Thoracic aorta (tissue), 2 donors: ENCODE results near the gene CHD1. TPM values are rescaled to one million over a fixed set of nuclear protein-coding genes. Genes with fewer than 3 reads are reported as not detected.

ENCODE experiments used
- ATAC-seq: fragments of 150-250 bp; one replicate; pipeline ENCODE4 v1.8.0; 2017; ENCODE audit warnings: low read depth; ENCODE audit not compliant: insufficient number of reproducible peaks, low FRiP score
- DNase-seq: peaks from one replicate; pipeline ENCODE4 v3.0.0-alpha.2; 2020; ENCODE audit warnings: low spot score
- H3K27ac ChIP-seq, 2 donors: fragments of 200-600 bp; sonication (generic); 1 replicate in 1 of 2; 2 replicates in 1 of 2; pipeline ENCODE4 v1.5.1; 2016; ENCODE audit warnings: mild to moderate bottlenecking in 2 of 2, moderate library complexity in 2 of 2
- H3K27me3 ChIP-seq: fragments of 200-600 bp; sonication (generic); replicated peaks from 2 replicates; pipeline ENCODE4 v1.6.0; 2016; ENCODE audit warnings: mild to moderate bottlenecking; ENCODE audit not compliant: insufficient read depth
- H3K36me3 ChIP-seq: fragments of 200-600 bp; sonication (generic); one replicate; pipeline ENCODE4 v1.5.1; 2016
- H3K4me1 ChIP-seq, 2 donors: fragments of 200-600 bp; sonication (generic); 1 replicate in 1 of 2; 2 replicates in 1 of 2; pipeline versions ENCODE4 v1.5.1 to v1.6.0; 2016; ENCODE audit warnings: low read depth in 2 of 2, mild to moderate bottlenecking in 1 of 2; ENCODE audit not compliant: control insufficient read depth in 1 of 2
- H3K4me3 ChIP-seq: fragments of 200-600 bp; sonication (generic); 2 replicates; pipeline ENCODE4 v1.5.1; 2016; ENCODE audit warnings: mild to moderate bottlenecking
- H3K9me3 ChIP-seq: fragments of 200-600 bp; sonication (generic); 2 replicates; pipeline ENCODE4 v1.5.1; 2016
- total RNA-seq, 2 donors: library from RNA; depleted of rRNA; stranded (reverse); fragments of >200 nt; gene quantifications; one replicate each; pipeline versions ENCODE4 v1.1.0 to v1.2.3, GENCODE V29; 2016
- TF ChIP-seq, protein P1 (sequence below): fragments of 200-600 bp; sonication (generic); IDR thresholded peaks from one replicate; pipeline ENCODE4 v1.5.1; 2019; ENCODE audit warnings: antibody characterized with exemption

CHD1 gene
- total RNA-seq, 2 donors from 2014 or later: 17.7 to 108 TPM

DNA sequence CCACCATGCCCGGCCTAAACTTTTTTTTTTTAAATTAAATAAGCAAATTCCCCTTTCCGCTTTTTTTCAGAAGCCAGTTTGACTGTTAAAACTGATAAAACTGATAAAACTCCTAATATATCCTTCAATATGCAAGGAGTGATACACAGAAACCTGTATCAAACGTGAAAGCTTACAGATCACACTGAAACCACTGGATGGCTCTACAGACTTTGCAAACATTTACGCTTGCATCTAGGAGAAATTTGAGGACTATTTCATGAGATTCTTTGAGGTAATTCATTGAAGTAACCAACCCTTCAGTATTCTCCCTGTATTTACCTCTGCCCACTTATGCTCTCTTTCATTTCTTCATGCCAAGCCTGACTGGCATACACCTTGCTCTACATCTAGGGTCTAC is 40.6 kb upstream of the CHD1 start:
- no peak for DNase-seq
- H3K4me1 ChIP-seq: no peaks in the 10 kb centered on the region
- ATAC-seq: no peak
- no peak overlapping the region for H3K4me3 ChIP-seq
- TF ChIP-seq, protein P1, sequence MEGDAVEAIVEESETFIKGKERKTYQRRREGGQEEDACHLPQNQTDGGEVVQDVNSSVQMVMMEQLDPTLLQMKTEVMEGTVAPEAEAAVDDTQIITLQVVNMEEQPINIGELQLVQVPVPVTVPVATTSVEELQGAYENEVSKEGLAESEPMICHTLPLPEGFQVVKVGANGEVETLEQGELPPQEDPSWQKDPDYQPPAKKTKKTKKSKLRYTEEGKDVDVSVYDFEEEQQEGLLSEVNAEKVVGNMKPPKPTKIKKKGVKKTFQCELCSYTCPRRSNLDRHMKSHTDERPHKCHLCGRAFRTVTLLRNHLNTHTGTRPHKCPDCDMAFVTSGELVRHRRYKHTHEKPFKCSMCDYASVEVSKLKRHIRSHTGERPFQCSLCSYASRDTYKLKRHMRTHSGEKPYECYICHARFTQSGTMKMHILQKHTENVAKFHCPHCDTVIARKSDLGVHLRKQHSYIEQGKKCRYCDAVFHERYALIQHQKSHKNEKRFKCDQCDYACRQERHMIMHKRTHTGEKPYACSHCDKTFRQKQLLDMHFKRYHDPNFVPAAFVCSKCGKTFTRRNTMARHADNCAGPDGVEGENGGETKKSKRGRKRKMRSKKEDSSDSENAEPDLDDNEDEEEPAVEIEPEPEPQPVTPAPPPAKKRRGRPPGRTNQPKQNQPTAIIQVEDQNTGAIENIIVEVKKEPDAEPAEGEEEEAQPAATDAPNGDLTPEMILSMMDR: no peak
- H3K9me3 ChIP-seq: no peaks in the 10 kb centered on the region
- no peaks in the 10 kb centered on the region for H3K27me3 ChIP-seq
- H3K36me3 ChIP-seq: no peaks in the 10 kb centered on the region
- no peak overlapping the region for H3K27ac ChIP-seq

GRCh38 chr5:98968056-98968564 is 39.3 kb upstream of the CHD1 start:
- no peaks in the 10 kb centered on the region for H3K36me3 ChIP-seq
- no peaks in the 10 kb centered on the region for H3K27me3 ChIP-seq
- H3K4me3 ChIP-seq: no peak overlapping the region
- no peaks in the 10 kb centered on the region for H3K4me1 ChIP-seq
- TF ChIP-seq, protein P1: no peak
- H3K27ac ChIP-seq: no peak overlapping the region
- DNase-seq (no peak), ATAC-seq (no peak)
- H3K9me3 ChIP-seq: no peaks in the 10 kb centered on the region

- Histone ChIP-seq H3K4me1 (no peaks in the 10 kb centered on the region), H3K27me3 (no peaks in the 10 kb centered on the region), H3K9me3 (no peaks in the 10 kb centered on the region), H3K36me3 (no peaks in the 10 kb centered on the region), H3K27ac (no peak overlapping the region), H3K4me3 (no peak overlapping the region)
- DNase-seq (no peak), ATAC-seq (no peak)
- TF ChIP-seq, protein P1: no peak
Observed at GRCh38 chr5:98965226-98965625, 36.4 kb upstream of the CHD1 start.

DNA sequence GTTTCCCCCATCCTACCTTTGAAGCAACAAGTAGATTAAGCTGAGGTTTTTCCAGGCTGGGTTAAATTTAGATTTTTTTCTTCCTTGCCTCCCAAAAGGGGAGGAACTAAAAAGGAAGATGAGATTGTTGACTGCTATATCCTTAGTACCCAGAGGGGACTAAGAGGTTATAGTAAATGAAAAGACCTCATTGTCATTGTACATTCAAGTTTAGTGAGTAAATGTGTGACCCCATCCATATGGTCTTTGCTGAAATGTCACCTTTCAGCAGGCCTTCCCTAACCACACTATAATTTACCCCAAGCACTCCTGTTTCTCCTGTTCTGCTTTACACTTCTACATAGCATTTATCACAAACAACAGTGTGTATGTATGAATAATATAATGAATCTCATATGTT is 35.8 kb upstream of the CHD1 start:
- DNase-seq (no peak), ATAC-seq (no peak)
- Histone ChIP-seq H3K9me3 (no peaks in the 10 kb centered on the region), H3K27me3 (no peaks in the 10 kb centered on the region), H3K4me3 (no peak overlapping the region), H3K36me3 (no peaks in the 10 kb centered on the region), H3K4me1 (no peaks in the 10 kb centered on the region), H3K27ac (no peak overlapping the region)
- TF ChIP-seq, protein P1: no peak

- Histone ChIP-seq H3K36me3 (no peaks in the 10 kb centered on the region), H3K27ac (no peak overlapping the region), H3K4me1 (no peaks in the 10 kb centered on the region), H3K4me3 (no peak overlapping the region), H3K9me3 (no peaks in the 10 kb centered on the region), H3K27me3 (no peaks in the 10 kb centered on the region)
- DNase-seq (no peak), ATAC-seq (no peak)
- TF ChIP-seq, protein P1: no peak
Observed at GRCh38 chr5:98963019-98963418, 34.2 kb upstream of the CHD1 start.
